Skin of body (tissue), 2 donors: Measurements from ENCODE around the gene SRRD. TPM values are rescaled to one million over a fixed set of nuclear protein-coding genes. Genes with fewer than 3 reads are reported as not detected.
"Not testable (repeated sequence)": the region's sequence is repeated elsewhere in the genome, so short reads cannot be mapped to it uniquely, and the experiment has no call there.

Experiments used
- DNase-seq: peaks from one replicate; lab custom pipeline; 2025; lab: John Stamatoyannopoulos, UW
- total RNA-seq: library from RNA; depleted of rRNA; stranded (reverse); fragments of >200 nt; gene quantifications from one replicate; pipeline ENCODE4 v1.2.3, GENCODE V29; 2014

The SRRD gene, protein sequence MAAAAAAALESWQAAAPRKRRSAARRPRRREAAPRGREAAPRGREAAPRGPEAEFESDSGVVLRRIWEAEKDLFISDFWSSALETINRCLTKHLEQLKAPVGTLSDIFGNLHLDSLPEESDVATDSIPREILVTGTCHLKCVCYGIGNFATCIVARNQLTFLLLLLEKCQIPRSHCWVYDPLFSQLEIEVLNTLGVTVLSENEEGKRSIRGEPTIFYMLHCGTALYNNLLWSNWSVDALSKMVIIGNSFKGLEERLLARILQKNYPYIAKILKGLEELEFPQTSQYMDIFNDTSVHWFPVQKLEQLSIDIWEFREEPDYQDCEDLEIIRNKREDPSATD
- total RNA-seq, result 12.7 TPM

DNA sequence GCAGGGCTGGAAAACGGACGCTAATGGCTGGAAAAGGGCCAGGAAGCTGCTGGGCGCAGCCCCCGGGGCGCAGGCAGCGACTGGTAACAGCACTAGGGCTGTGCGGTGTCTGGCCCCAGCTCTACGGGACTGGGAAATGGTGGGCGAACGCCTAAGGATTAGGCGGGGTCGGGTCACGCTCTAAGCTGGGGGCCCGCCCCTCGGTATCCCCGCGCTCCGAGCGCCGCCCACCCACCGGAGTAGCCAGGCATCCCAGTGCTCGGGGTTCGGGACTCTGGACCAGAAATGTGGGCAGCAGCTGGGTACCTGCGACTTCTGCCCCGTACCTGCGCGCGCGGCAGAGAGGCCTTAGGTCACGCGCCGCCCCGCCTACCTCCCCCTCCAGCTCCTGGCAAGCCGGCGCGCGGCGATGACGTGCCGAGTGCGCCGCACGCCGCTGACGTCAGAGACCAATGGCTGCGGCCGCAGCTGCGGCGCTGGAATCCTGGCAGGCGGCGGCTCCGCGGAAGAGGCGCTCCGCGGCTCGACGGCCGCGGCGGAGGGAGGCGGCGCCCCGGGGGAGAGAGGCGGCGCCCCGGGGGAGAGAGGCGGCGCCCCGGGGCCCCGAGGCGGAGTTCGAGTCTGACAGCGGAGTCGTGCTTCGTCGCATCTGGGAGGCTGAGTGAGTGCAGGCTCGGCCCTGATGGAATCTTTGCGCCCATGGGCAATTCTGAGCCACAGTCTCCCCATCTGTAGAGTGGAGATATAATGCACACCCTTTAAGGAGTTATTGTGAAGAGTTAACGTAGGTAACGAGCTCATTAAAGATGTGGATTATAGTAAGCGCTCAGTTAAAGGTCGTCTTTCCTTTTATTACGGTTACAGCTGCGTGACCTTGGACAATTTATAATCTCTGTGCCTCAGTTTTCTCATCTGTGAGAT is at the start of gene SRRD, which contains the start of gene HPS4:
Gene SRRD, plus strand, starts transcription at position 439 of the 921 bp plus-strand sequence. Its CDS starts 14 bp downstream, at position 453.
Gene HPS4, minus strand, starts transcription at position 345 of the 921 bp plus-strand sequence. CDS start 2,021 bp downstream, outside the sequence.
- peak; percentile 87 for DNase-seq

- no peak for DNase-seq
Measured at GRCh38 chr22:26435327-26436093, 48.2 kb upstream of the SRRD start.

GRCh38 chr22:26436903-26437515 is 46.7 kb upstream of the SRRD start:
- no peak for DNase-seq

DNA sequence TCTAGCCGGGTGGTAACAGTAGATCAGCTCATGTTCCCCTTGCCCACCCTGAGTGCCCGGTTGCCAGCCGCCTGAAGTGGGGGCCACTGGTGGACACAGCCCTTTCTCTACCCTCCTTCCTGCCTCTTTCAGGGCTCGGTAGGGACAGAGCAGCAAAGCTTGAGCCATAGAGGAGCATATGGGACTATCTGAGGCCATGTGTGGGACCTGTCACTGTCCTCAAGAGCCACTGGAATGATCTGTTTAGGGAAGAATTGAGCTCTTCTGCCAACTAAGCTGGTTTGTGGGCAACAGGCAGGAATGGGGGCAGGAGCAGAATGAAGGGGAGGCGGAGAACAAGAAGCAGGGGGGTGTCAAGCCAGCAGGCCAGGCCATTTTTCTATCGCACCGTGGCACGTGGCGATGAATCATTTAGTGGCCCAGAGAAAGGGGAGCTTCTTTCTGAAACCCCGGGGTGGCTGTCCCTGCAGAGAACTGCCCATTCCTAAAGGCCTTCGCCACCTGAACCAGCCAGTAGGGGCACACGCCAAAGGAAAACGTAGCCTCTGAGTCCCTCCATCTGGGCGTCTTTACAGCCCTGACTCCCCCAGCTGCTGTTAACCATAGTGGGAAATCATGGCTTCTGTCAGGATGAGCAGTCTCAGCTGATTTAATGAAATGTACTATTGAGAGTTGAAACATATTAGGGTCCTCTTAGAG is 45.8 kb upstream of the SRRD start:
- DNase-seq, result no peak

DNA sequence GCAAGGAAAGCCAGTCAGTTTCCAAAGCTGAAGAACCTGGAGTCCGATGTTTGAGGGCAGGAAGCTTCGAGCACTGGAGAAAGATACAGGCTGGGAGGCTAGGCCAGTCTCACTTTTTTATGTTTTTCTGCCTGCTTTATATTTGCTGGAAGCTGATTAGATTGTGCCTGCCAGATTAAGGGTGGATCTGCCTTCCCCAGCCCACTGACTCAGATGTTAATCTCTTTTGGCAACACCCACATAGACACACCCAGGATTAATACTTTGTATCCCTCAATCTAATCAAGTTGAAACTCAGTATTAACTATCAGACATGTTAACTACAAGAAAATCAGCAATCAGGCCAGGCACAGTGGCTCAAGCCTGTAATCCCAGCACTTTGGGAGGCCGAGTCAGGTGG is 44.9 kb upstream of the SRRD start:
- not testable (repeated sequence) for DNase-seq

GRCh38 chr22:26439559-26439958 is 44.1 kb upstream of the SRRD start:
- DNase-seq, result no peak

DNA sequence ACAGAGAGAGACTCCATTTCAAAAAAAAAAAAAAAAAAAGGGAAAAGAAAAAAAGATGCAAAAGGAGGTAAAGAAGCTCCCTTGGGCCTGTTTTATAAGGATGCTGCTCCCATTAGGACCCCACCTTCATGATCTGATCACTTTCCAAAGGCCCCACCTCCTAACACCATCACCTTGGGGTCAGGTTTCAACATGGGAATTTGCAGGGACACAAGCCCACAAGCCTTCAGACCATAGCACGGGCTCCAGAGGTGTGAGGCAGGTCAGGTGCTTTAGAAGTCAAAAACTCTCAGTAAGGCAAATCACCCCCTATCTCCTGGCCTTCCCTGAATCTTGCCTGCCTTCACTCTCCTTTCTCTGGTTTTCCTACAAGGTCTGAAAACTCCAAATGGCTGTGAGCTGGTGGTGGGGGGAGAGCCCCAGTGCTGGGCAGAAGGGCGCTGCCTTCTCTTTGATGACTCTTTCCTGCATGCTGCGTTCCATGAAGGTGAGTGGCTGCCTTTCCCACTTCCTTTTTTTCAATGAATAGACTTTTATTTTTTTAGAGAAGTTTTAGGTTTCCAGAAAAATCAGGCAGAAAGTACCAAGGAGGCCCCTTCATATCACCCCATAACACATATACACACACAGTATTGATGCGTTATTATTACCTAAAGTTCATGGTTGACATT is 41.5 kb upstream of the SRRD start:
- no peak for DNase-seq

GRCh38 chr22:26443901-26444690 is 39.6 kb upstream of the SRRD start:
- DNase-seq, result no peak

GRCh38 chr22:26444777-26445176 is 38.9 kb upstream of the SRRD start:
- DNase-seq, result no peak

GRCh38 chr22:26445577-26446275 is 38.0 kb upstream of the SRRD start:
- DNase-seq, result no peak

- DNase-seq, result no peak
Measured at GRCh38 chr22:26446808-26447515, 36.7 kb upstream of the SRRD start.

DNA sequence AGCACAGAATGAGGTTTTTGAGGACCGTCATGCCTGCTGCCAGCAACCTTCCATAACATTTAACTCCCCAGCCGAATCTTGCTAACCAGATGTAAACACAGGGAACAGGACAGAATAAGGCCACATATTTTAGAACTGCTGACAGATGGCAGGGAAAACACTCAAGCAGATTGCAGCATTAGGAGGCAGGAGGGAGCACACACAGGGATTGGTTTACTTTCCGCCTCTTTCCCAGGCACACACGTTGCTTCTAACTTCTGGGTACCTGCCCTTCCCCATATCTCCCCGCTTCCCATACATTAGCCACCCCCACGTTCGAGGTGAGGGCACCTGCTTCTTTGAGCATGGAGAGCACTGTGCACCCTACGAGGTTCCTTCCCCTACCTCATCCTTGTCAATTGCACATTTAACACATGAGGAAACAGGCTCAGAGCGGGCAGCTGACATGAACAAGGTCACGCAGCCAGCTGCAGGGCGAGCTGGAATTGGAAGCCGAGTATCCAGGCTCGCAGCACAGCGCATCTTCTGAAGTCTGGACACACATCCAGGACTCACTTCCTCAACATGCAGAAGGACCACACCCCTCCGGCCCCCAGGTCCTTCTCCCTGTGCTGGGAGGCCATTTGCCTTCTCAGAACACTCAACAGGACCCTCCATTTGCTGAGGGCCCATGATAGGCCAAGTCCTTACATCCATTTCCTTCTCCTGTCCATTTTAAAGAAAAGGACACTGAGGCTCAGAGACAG is 35.9 kb upstream of the SRRD start:
- no peak for DNase-seq

DNA sequence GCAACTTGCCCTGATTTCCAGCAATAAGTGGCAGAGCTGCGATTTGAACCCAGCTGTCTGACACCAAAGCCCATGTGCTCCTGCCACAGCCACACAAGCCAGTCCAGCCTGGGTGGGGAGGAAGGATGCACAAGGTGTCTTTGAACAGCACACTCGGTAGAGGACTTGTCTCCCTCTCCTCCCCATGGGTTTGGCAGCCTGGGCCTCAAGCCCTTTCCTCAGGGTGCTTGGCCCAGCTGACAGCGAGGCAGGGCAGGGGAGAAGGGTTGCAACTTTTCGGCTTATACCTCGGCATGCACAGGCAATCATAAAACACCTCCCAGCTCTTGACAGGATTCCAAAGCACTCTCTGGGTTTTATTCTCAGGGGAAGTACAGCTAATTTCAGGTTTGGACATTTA is 35.3 kb upstream of the SRRD start:
- no peak for DNase-seq

GRCh38 chr22:26448941-26449340 is 34.7 kb upstream of the SRRD start:
- no peak for DNase-seq

- no peak for DNase-seq
Measured at GRCh38 chr22:26450453-26451185, 33.1 kb upstream of the SRRD start.

DNA sequence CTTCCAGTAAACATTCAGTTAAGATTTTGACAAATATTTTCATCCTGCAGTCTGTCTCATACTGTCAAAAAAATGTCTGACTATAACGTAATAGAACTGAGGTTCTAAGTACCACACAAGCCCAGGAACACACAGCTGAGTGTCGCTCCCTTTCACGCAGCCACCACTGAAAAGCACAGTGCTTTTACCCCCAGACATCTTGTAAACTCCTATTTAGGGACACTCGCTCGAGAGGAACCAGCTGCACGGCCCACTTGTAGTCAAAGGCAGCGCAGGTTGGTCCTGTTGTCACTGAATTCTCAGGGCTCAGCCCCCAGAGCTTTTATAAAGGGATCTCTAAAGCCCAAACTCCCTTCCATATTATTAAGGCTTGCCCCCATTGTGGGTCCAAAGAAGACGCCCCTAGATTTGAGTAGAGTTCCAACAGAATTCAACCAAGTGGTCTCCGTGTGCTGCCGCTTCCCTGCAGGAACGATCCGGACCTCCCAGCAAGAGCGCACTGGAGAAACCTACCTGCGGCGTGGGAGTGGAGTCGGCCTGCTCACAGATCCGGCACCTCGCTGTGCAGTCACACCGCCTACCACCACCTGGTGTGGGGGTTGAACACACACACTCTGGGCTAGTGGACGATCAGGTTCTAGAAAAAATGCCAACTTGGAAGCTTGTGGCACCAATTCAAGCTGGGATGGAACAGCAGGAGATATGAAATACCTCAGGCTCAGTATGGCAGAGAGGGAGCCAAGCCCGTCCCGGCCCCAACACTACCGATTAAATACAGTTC is 31.3 kb upstream of the SRRD start:
- DNase-seq, result no peak
